ENCODE data around the gene GMDS.

Gene GMDS

DNA sequence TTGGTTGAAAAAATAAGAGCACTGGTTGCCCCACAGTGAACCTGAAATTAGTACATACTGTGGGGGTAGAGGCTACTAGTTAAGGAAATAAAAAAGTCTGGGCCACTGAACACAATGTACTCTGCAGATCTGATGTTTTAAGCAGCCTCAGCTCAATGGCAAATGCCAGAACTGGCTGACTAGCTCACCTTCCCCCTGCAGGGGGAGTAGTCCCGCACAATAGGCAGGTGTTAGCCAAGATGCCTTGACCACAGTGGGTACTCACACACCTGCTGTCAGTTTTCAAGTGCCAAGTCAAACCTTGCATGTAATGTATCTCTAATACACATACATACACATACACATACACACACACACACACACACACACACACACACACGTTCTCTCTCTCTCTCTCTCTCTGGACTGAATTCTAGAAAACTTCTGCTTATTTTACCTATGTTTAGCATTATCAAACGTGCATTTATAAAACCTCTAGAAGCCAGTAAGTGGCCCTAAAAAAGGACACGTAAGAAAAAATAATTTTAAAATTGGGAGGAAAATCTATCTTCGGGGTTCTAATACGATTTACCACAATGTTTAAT, 36.1 kb downstream of the GMDS start:
- peak; percentile 57 for DNase-seq (ENCODE audit: low read depth, low spot score)
- no CpG with 5 or more reads among the region's 6 CpGs for WGBS (ENCODE audit: insufficient coverage, insufficient read length)
- no peaks in the 10 kb centered on the region for H3K27me3 ChIP-seq (ENCODE audit: control insufficient read depth, insufficient read depth, low read length)

GRCh38 chr6:2208468-2208867, 36.9 kb downstream of the GMDS start:
- Histone ChIP-seq H3K4me3 (ENCODE audit: low read length) (no peak overlapping the region), H3K9me3 (ENCODE audit: control insufficient read depth, insufficient read depth, low read length) (no peaks in the 10 kb centered on the region), H3K36me3 (ENCODE audit: control insufficient read depth, insufficient read depth, low read length) (no peaks in the 10 kb centered on the region), H3K27ac (ENCODE audit: low read length) (no peak overlapping the region), H3K4me1 (ENCODE audit: control insufficient read depth, insufficient read depth, low read length) (no peaks in the 10 kb centered on the region), H3K27me3 (ENCODE audit: control insufficient read depth, insufficient read depth, low read length) (no peaks in the 10 kb centered on the region)
- no CpG with 5 or more reads among the region's 3 CpGs for WGBS (ENCODE audit: insufficient coverage, insufficient read length)
- no peak for DNase-seq (ENCODE audit: low read depth, low spot score)

More for the DNA sequence above, 36.1 kb downstream of the GMDS start:
- Histone ChIP-seq H3K4me3 (ENCODE audit: low read length) (no peak overlapping the region), H3K4me1 (ENCODE audit: control insufficient read depth, insufficient read depth, low read length) (no peaks in the 10 kb centered on the region), H3K27ac (ENCODE audit: low read length) (no peak overlapping the region), H3K9me3 (ENCODE audit: control insufficient read depth, insufficient read depth, low read length) (no peaks in the 10 kb centered on the region), H3K36me3 (ENCODE audit: control insufficient read depth, insufficient read depth, low read length) (no peaks in the 10 kb centered on the region)

DNA sequence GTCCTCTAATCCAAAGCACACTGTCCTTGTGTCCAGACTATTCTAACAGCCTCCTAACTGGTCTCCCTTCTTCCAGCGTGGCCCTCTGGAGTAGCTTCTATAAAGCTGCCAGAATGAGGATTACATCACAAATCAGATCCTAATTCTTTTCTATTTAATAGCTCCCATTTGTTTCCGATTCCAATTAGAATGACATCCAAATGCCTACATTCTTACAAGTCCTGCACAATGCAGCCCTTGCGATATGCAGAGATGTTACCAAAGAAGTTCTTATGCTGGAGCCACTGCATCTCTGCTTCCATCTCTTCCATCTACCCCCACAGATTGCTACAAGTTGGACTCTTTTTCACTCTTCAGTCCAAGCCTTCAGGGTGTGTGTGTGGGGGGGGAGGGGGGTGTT, 40.0 kb downstream of the GMDS start:
- Histone ChIP-seq H3K4me1 (ENCODE audit: control insufficient read depth, insufficient read depth, low read length) (no peaks in the 10 kb centered on the region), H3K36me3 (ENCODE audit: control insufficient read depth, insufficient read depth, low read length) (no peaks in the 10 kb centered on the region), H3K9me3 (ENCODE audit: control insufficient read depth, insufficient read depth, low read length) (no peaks in the 10 kb centered on the region), H3K27me3 (ENCODE audit: control insufficient read depth, insufficient read depth, low read length) (no peaks in the 10 kb centered on the region), H3K27ac (ENCODE audit: low read length) (no peak overlapping the region), H3K4me3 (ENCODE audit: low read length) (no peak overlapping the region)
- DNase-seq (ENCODE audit: low read depth, low spot score): no peak
- no CpG with 5 or more reads among the region's 3 CpGs for whole genome bisulfite sequencing (ENCODE audit: insufficient coverage, insufficient read length)

DNA sequence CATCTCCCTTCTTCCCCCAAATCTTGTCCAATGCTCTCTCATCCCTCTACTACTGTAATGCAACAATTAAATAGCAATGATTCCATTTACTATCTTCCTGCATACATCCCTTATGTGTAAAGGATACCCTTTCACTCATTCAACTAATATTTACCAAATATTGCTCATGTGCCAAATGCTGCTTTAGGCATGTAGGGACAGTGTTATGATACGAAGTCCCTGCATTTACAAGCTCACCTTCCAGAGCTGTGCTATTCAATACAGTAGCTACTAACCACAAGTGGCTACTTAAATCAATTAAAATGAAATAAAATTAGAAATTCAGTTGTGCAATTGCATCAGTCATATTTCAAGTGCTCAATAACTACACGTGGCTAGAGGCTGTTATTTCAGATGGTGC, 41.1 kb downstream of the GMDS start:
- H3K27me3 ChIP-seq (ENCODE audit: control insufficient read depth, insufficient read depth, low read length): no peaks in the 10 kb centered on the region
- no peaks in the 10 kb centered on the region for H3K9me3 ChIP-seq (ENCODE audit: control insufficient read depth, insufficient read depth, low read length)
- WGBS (ENCODE audit: insufficient coverage, insufficient read length): no CpG with 5 or more reads among the region's 2 CpGs
- H3K27ac ChIP-seq (ENCODE audit: low read length): no peak overlapping the region
- H3K4me1 ChIP-seq (ENCODE audit: control insufficient read depth, insufficient read depth, low read length): no peaks in the 10 kb centered on the region
- no peak overlapping the region for H3K4me3 ChIP-seq (ENCODE audit: low read length)
- H3K36me3 ChIP-seq (ENCODE audit: control insufficient read depth, insufficient read depth, low read length): no peaks in the 10 kb centered on the region
- no peak for DNase-seq (ENCODE audit: low read depth, low spot score)

- H3K36me3 ChIP-seq (ENCODE audit: control insufficient read depth, insufficient read depth, low read length): no peaks in the 10 kb centered on the region
- H3K27ac ChIP-seq (ENCODE audit: low read length): no peak overlapping the region
- no CpG with 5 or more reads among the region's 3 CpGs for WGBS (ENCODE audit: insufficient coverage, insufficient read length)
- H3K9me3 ChIP-seq (ENCODE audit: control insufficient read depth, insufficient read depth, low read length): no peaks in the 10 kb centered on the region
- no peaks in the 10 kb centered on the region for H3K4me1 ChIP-seq (ENCODE audit: control insufficient read depth, insufficient read depth, low read length)
- DNase-seq (ENCODE audit: low read depth, low spot score): no peak
- H3K4me3 ChIP-seq (ENCODE audit: low read length): no peak overlapping the region
- no peaks in the 10 kb centered on the region for H3K27me3 ChIP-seq (ENCODE audit: control insufficient read depth, insufficient read depth, low read length)
Measured at GRCh38 chr6:2203264-2203663, 42.1 kb downstream of the GMDS start.

- no peaks in the 10 kb centered on the region for H3K36me3 ChIP-seq (ENCODE audit: control insufficient read depth, insufficient read depth, low read length)
- no CpG with 5 or more reads among the region's 4 CpGs for WGBS (ENCODE audit: insufficient coverage, insufficient read length)
- no peak overlapping the region for H3K27ac ChIP-seq (ENCODE audit: low read length)
- no peaks in the 10 kb centered on the region for H3K9me3 ChIP-seq (ENCODE audit: control insufficient read depth, insufficient read depth, low read length)
- no peaks in the 10 kb centered on the region for H3K27me3 ChIP-seq (ENCODE audit: control insufficient read depth, insufficient read depth, low read length)
- no peak overlapping the region for H3K4me3 ChIP-seq (ENCODE audit: low read length)
- H3K4me1 ChIP-seq (ENCODE audit: control insufficient read depth, insufficient read depth, low read length): no peaks in the 10 kb centered on the region
- no peak for DNase-seq (ENCODE audit: low read depth, low spot score)
Measured at GRCh38 chr6:2197984-2198383, 47.4 kb downstream of the GMDS start.

DNA sequence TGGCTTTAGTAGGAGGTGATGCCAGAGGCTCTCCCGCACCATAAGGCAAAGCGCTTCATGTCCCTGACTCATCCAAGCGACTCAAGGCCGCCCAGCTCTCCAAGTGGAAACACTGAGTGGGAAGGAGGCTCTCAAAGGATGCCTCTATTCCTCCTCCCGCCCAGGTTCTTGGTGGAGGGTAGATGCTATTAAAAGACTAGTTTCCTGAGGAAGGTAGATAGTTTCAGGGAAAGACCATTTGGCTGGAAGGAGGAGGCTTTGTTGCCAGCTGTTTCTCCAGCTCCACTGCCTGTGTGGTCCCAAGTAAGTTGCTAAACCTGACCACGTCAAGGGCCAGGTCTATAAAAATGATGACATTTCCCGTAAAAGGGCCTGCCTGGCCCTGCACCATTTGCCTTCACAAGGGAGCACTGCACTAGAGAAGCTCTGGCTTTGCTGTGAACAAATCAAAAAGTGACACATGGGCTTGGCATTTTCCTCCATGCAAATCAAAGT, 48.2 kb downstream of the GMDS start:
- H3K27ac ChIP-seq (ENCODE audit: low read length): no peak overlapping the region
- H3K9me3 ChIP-seq (ENCODE audit: control insufficient read depth, insufficient read depth, low read length): no peaks in the 10 kb centered on the region
- DNase-seq (ENCODE audit: low read depth, low spot score): no peak
- WGBS (ENCODE audit: insufficient coverage, insufficient read length): no CpG with 5 or more reads among the region's 7 CpGs
- no peaks in the 10 kb centered on the region for H3K4me1 ChIP-seq (ENCODE audit: control insufficient read depth, insufficient read depth, low read length)
- no peaks in the 10 kb centered on the region for H3K27me3 ChIP-seq (ENCODE audit: control insufficient read depth, insufficient read depth, low read length)
- no peak overlapping the region for H3K4me3 ChIP-seq (ENCODE audit: low read length)
- no peaks in the 10 kb centered on the region for H3K36me3 ChIP-seq (ENCODE audit: control insufficient read depth, insufficient read depth, low read length)

- Histone ChIP-seq H3K27me3 (ENCODE audit: control insufficient read depth, insufficient read depth, low read length) (no peaks in the 10 kb centered on the region), H3K36me3 (ENCODE audit: control insufficient read depth, insufficient read depth, low read length) (no peaks in the 10 kb centered on the region)
Measured at GRCh38 chr6:2196079-2196679, 49.2 kb downstream of the GMDS start.

DNA sequence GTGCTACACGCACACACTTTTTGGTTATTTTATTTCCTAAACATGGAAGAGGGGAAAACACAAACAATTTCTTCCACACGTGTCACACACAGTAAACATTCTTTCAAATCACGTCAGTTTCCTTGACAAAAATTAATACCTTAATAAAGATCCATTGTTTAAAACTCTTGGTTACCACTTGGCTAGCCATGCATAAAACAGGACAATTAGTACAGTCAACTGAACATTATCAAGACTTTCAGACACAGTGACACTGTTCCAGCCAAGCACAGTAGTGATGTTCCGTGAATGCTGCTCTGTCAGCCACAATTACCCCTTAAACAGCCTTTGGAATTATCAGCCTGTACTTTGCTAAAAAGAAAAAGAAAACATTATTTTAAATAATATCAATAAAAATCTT, 50.8 kb downstream of the GMDS start:
- Histone ChIP-seq H3K9me3 (ENCODE audit: control insufficient read depth, insufficient read depth, low read length) (no peaks in the 10 kb centered on the region), H3K4me1 (ENCODE audit: control insufficient read depth, insufficient read depth, low read length) (no peaks in the 10 kb centered on the region), H3K36me3 (ENCODE audit: control insufficient read depth, insufficient read depth, low read length) (no peaks in the 10 kb centered on the region), H3K4me3 (ENCODE audit: low read length) (no peak overlapping the region), H3K27me3 (ENCODE audit: control insufficient read depth, insufficient read depth, low read length) (no peaks in the 10 kb centered on the region), H3K27ac (ENCODE audit: low read length) (no peak overlapping the region)
- no peak for DNase-seq (ENCODE audit: low read depth, low spot score)
- WGBS (ENCODE audit: insufficient coverage, insufficient read length): no CpG with 5 or more reads among the region's 4 CpGs

More at GRCh38 chr6:2196079-2196679, 49.2 kb downstream of the GMDS start:
- no peak for DNase-seq (ENCODE audit: low read depth, low spot score)
- WGBS (ENCODE audit: insufficient coverage, insufficient read length): no CpG with 5 or more reads among the region's 1 CpG
- no peaks in the 10 kb centered on the region for H3K4me1 ChIP-seq (ENCODE audit: control insufficient read depth, insufficient read depth, low read length)
- no peaks in the 10 kb centered on the region for H3K9me3 ChIP-seq (ENCODE audit: control insufficient read depth, insufficient read depth, low read length)
- H3K27ac ChIP-seq (ENCODE audit: low read length): no peak overlapping the region
- no peak overlapping the region for H3K4me3 ChIP-seq (ENCODE audit: low read length)

- no peaks in the 10 kb centered on the region for H3K36me3 ChIP-seq (ENCODE audit: control insufficient read depth, insufficient read depth, low read length)
- H3K4me1 ChIP-seq (ENCODE audit: control insufficient read depth, insufficient read depth, low read length): no peaks in the 10 kb centered on the region
- H3K4me3 ChIP-seq (ENCODE audit: low read length): no peak overlapping the region
- WGBS (ENCODE audit: insufficient coverage, insufficient read length): no CpG with 5 or more reads among the region's 5 CpGs
- no peaks in the 10 kb centered on the region for H3K9me3 ChIP-seq (ENCODE audit: control insufficient read depth, insufficient read depth, low read length)
- H3K27me3 ChIP-seq (ENCODE audit: control insufficient read depth, insufficient read depth, low read length): no peaks in the 10 kb centered on the region
- no peak for DNase-seq (ENCODE audit: low read depth, low spot score)
- no peak overlapping the region for H3K27ac ChIP-seq (ENCODE audit: low read length)
Measured at GRCh38 chr6:2193931-2194330, 51.5 kb downstream of the GMDS start.

GRCh38 chr6:2192976-2193375, 52.4 kb downstream of the GMDS start:
- WGBS (ENCODE audit: insufficient coverage, insufficient read length): no CpG with 5 or more reads among the region's 5 CpGs
- H3K36me3 ChIP-seq (ENCODE audit: control insufficient read depth, insufficient read depth, low read length): no peaks in the 10 kb centered on the region
- no peaks in the 10 kb centered on the region for H3K9me3 ChIP-seq (ENCODE audit: control insufficient read depth, insufficient read depth, low read length)
- no peaks in the 10 kb centered on the region for H3K4me1 ChIP-seq (ENCODE audit: control insufficient read depth, insufficient read depth, low read length)
- no peak overlapping the region for H3K4me3 ChIP-seq (ENCODE audit: low read length)
- no peak overlapping the region for H3K27ac ChIP-seq (ENCODE audit: low read length)
- H3K27me3 ChIP-seq (ENCODE audit: control insufficient read depth, insufficient read depth, low read length): no peaks in the 10 kb centered on the region
- no peak for DNase-seq (ENCODE audit: low read depth, low spot score)
